ENCODE measurements around the gene SLC7A11. TPM values are rescaled to one million over a fixed set of nuclear protein-coding genes. Genes with fewer than 3 reads are reported as not detected.
"Not testable (repeated sequence)": the region's sequence is repeated elsewhere in the genome, so short reads cannot be mapped to it uniquely, and the experiment has no call there.

Gene SLC7A11
- total RNA-seq, 2 donors from 2014 or later = 3.3 to 3.4 TPM

DNA sequence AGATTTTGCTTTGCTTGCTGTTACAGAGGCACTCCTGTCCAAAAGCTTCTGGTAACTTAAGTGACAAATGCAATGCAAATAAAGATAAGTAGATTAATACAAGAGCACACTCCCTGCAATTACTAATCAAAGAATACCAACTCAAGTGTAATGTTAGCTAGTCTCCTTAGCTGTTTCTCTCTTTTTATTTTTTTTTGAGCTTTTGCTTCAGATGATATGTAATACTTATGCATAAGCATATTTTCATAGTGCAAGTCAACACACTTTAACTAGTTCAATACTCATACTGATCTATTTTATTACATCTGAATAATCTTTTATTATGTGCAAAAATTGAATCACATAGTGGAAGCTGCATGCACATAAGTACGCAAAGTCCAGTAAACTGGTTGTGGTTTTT is 2.7 kb downstream of the SLC7A11 start:
- H3K9me3 ChIP-seq = no peaks in the 10 kb centered on the region
- no peak overlapping the region for H3K4me3 ChIP-seq
- no peaks in the 10 kb centered on the region for H3K27me3 ChIP-seq
- DNase-seq (no peak), ATAC-seq (no peak)
- TF ChIP-seq, protein P1, sequence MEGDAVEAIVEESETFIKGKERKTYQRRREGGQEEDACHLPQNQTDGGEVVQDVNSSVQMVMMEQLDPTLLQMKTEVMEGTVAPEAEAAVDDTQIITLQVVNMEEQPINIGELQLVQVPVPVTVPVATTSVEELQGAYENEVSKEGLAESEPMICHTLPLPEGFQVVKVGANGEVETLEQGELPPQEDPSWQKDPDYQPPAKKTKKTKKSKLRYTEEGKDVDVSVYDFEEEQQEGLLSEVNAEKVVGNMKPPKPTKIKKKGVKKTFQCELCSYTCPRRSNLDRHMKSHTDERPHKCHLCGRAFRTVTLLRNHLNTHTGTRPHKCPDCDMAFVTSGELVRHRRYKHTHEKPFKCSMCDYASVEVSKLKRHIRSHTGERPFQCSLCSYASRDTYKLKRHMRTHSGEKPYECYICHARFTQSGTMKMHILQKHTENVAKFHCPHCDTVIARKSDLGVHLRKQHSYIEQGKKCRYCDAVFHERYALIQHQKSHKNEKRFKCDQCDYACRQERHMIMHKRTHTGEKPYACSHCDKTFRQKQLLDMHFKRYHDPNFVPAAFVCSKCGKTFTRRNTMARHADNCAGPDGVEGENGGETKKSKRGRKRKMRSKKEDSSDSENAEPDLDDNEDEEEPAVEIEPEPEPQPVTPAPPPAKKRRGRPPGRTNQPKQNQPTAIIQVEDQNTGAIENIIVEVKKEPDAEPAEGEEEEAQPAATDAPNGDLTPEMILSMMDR (IDR thresholded peaks at IDR 0.05) = no peak
- no peak for TF ChIP-seq POLR2A (IDR thresholded peaks at IDR 0.05)
- H3K27ac ChIP-seq = no peak overlapping the region
- WGBS, 2 donors = 0% methylated on average over 1 of the region's 1 CpG
- intact Hi-C loops (cut with DNase I) = no loop called here
- no peaks in the 10 kb centered on the region for H3K36me3 ChIP-seq (replicated peaks in 1 of 2; ENCODE audit: insufficient read depth in 1 of 2, low read depth in 2 of 2)
- H3K4me1 ChIP-seq = peaks cover 18% of the 10 kb centered on the region

DNA sequence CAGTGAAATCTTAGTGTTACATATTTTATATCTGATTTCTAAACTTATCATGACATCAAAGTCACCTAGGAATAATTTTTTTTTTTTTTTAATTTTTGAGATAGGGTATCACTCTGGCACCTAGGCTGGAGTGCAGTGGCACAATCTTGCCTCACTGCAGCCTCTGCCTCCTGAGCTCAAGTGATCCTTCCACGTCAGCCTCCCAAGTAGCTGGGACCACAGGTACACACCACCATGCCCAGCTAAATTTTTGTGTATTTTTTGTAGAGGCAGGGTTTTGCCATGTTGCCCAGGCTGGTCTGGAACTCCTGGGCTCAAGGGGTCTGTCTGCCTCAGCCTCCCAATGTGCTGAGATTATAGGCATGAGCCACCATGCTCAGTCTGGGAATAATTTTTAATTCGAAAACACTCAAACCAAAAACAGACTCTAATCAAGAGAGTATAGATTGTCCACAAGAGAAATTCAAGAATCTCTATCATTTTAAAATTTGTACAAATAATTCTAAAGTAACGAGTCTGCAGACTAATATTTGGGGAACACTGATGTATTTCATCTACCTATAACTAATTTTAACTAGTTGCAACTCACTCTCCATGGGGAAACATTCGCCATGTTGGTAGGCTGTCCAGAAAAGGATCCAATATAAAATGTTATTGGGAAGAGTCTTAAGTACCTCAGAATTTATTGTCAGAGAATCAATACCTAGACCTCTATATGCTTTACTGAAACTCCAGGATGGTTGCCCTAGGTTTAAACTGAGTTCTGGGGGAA is 3.4 kb downstream of the SLC7A11 start:
- TF ChIP-seq, protein P1 (IDR thresholded peaks at IDR 0.05) = no peak
- no peak for TF ChIP-seq POLR2A (IDR thresholded peaks at IDR 0.05)
- ATAC-seq (no peak), DNase-seq (no peak)
- Histone ChIP-seq H3K36me3 (replicated peaks in 1 of 2; ENCODE audit: insufficient read depth in 1 of 2, low read depth in 2 of 2) (no peaks in the 10 kb centered on the region), H3K4me3 (no peak overlapping the region), H3K4me1 (peaks cover 21% of the 10 kb centered on the region), H3K9me3 (no peaks in the 10 kb centered on the region), H3K27me3 (no peaks in the 10 kb centered on the region), H3K27ac (no peak overlapping the region)
- WGBS, 2 donors = 77 to 92% methylated on average over 4 of the region's 4 CpGs
- intact Hi-C loops (cut with DNase I) = no loop called here

DNA sequence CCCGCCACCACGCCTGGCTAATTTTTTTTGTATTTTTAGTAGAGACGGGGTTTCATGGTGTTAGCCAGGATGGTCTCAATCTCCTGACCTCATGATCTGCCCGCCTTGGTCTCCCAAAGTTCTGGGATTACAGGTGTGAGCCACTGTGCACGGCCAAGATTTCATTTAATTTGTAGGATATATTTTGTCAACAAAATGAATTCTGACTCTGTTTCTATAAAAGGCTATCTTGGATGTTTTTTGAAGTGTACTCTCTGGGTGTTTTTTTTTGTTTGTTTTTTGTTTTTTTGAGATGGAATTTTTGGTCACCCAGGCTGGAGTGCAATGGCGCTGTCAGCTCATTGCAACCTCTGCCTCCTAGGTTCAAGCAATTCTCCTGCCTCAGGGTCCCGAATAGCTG is 5.0 kb downstream of the SLC7A11 start:
- DNase-seq; H3K27ac ChIP-seq; H3K36me3 ChIP-seq (replicated peaks in 1 of 2; ENCODE audit: insufficient read depth in 1 of 2, low read depth in 2 of 2); ATAC-seq; H3K9me3 ChIP-seq; H3K4me3 ChIP-seq; H3K27me3 ChIP-seq; intact Hi-C loops (cut with DNase I): not testable (repeated sequence)
- 95% methylated on average over 7 of the region's 7 CpGs for WGBS, 2 donors
- peaks cover 22% of the 10 kb centered on the region for H3K4me1 ChIP-seq

DNA sequence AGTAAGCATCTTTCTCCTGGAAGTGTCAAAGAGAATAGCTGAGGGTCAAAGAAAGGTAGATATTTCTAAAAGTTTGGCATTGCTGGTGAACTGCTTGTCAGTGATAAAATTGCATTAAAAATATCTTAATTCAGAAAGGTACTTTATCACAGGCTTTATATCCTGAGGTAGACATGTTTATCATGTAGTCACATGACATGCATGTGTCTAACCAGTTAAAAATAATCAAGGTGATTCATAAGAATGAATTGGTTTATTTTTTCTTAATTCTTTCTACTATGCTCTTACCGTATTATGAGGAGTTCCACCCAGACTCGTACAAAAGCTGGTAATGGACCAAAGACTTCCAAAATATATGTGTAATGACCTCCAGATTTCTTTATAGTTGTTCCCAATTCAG is 6.1 kb downstream of the SLC7A11 start:
- no peak for ATAC-seq
- peaks cover 22% of the 10 kb centered on the region for H3K4me1 ChIP-seq
- peak overlapping the region in 3 of 4 donors; percentile 8 to 44 (median 39) for H3K27ac ChIP-seq

DNA sequence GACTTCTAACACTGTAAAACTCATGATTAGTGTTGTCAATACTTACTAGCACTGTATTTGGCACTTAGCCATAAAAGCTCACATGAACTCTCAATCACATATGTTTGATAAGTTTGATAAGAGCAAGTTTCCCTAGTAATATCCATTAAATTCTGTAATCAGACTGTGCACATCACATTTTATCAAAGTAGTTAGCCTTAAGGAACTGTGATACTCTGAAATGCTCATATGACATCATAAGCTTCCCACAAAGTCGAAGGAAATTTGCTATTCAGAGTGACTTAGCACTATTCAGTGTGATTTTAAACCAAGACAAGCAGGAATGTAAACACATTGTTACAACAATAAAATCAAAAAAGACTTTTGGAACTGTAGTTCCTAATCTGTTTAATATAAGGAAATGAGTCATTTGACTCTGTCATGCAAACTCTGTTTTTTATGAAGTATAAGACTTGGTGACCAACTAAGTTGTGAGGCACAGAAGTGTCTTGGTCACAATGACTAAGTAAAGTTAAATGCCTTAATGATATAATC is 6.7 kb downstream of the SLC7A11 start:
- H3K27me3 ChIP-seq = no peaks in the 10 kb centered on the region
- H3K9me3 ChIP-seq = no peaks in the 10 kb centered on the region
- 46 to 59% methylated on average over 1 of the region's 1 CpG for WGBS, 2 donors
- peak; percentile 72 for ATAC-seq
- no peak overlapping the region for H3K4me3 ChIP-seq
- H3K27ac ChIP-seq = peak overlapping the region in 3 of 4 donors; percentile 8 to 44 (median 39)
- intact Hi-C loops (cut with DNase I) = no loop called here
- H3K36me3 ChIP-seq (replicated peaks in 1 of 2; ENCODE audit: insufficient read depth in 1 of 2, low read depth in 2 of 2) = no peaks in the 10 kb centered on the region
- TF ChIP-seq, protein P1 (IDR thresholded peaks at IDR 0.05) = no peak
- TF ChIP-seq POLR2A (IDR thresholded peaks at IDR 0.05) = no peak
- DNase-seq = no peak
- peaks cover 22% of the 10 kb centered on the region for H3K4me1 ChIP-seq

More for the DNA sequence above, 6.1 kb downstream of the SLC7A11 start:
- H3K4me3 ChIP-seq = no peak overlapping the region
- TF ChIP-seq, protein P1 (IDR thresholded peaks at IDR 0.05) = no peak
- TF ChIP-seq POLR2A (IDR thresholded peaks at IDR 0.05) = no peak
- H3K36me3 ChIP-seq (replicated peaks in 1 of 2; ENCODE audit: insufficient read depth in 1 of 2, low read depth in 2 of 2) = no peaks in the 10 kb centered on the region
- no peaks in the 10 kb centered on the region for H3K27me3 ChIP-seq
- DNase-seq = no peak
- intact Hi-C loops (cut with DNase I) = no loop called here
- no peaks in the 10 kb centered on the region for H3K9me3 ChIP-seq
- WGBS, 2 donors = 82 to 84% methylated on average over 2 of the region's 2 CpGs

Data from body of pancreas (tissue), 4 donors.